ENCODE results near the gene POU2F1. TPM values are rescaled to one million over a fixed set of nuclear protein-coding genes. Genes with fewer than 3 reads are reported as not detected.

The POU2F1 gene
- total RNA-seq (2022; extraction: Qiagen RNA extraction): 3.3 to 4.1 TPM (median 3.4 TPM) in 5 replicates

DNA sequence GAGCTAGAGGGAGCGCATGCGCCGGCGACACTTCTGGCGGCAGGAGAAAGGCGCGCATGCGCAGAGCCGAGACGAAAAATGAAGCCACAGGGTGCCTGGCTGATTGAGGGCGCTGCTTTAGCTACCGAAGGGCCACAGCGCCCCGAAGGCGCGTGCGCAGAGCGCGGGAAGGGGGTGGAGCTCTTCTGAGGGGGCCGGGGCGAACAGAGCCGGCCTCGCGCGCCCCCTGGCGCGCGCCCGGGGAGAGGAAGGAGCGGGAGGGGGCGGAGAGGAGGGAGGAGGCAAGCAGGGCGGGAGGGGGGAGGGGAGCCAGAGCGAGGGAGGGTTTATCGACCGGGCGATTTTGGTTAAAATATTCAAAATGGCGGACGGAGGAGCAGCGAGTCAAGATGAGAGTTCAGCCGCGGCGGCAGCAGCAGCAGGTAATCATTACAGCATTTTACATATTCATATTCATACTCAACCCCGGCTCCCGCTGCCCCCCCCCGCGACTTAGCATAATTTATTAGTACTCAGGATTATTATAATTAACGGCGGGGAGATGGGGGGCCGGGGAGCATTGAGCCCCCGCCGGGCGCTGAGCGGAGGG lies at the start of gene POU2F1:
TSS of gene POU2F1 (plus strand) at position 350 of the 589 bp plus-strand sequence. CDS start at position 362, 12 bp downstream.

Other genes starting within 250 kb of the POU2F1 start
- gene ILDR2, start 245.3 kb upstream of the POU2F1 start, total RNA-seq (2022; extraction: Qiagen RNA extraction): 0.02 to 0.05 TPM (median 0.03 TPM) in 3 of 5 replicates, not detected in the others
- gene MAEL, start 231.6 kb upstream of the POU2F1 start, total RNA-seq (2022; extraction: Qiagen RNA extraction): not detected in 5 replicates
- not detected in 5 replicates for gene GPA33, start 130.5 kb upstream of the POU2F1 start, total RNA-seq (2022; extraction: Qiagen RNA extraction)
- gene STYXL2, start 126.8 kb upstream of the POU2F1 start, total RNA-seq (2022; extraction: Qiagen RNA extraction): not detected in 5 replicates